ENCODE data around the gene PDE7B. TPM values are rescaled to one million over a fixed set of nuclear protein-coding genes. Genes with fewer than 3 reads are reported as not detected.

Gene PDE7B
- total RNA-seq, 1 experiment from 2014 or later, result 0.03 TPM

- in situ Hi-C loops (cut with HindIII; ENCODE audit: low pct_unique_long_range_greater_than_20kb, low sequenced_read_pairs) (no loop called here), intact Hi-C loops (cut with micrococcal nuclease; ENCODE audit: unreplicated experiment) (no loop called here)
- H3K4me3 ChIP-seq (ENCODE audit: low read depth in 2 of 2, low read length in 2 of 2), result no peak overlapping the region
- H3K27me3 ChIP-seq (ENCODE audit: control insufficient read depth, insufficient read depth, low read length), result no peaks in the 10 kb centered on the region
- no peak overlapping the region for H3K27ac ChIP-seq (ENCODE audit: low read length)
- TF ChIP-seq POLR2AphosphoS5 (IDR thresholded peaks at IDR 0.05; ENCODE audit: low read depth, low read length) (no peak), CTCF (IDR thresholded peaks at IDR 0.05) (no peak), REST (IDR thresholded peaks at IDR 0.05; ENCODE audit: insufficient read depth in 1 of 2, low read depth in 2 of 2, low read length in 1 of 2) (no peak), TCF7L2 (IDR thresholded peaks at IDR 0.05; ENCODE audit: low read depth, low read length) (no peak)
- H3K4me1 ChIP-seq (ENCODE audit: control insufficient read depth, insufficient read depth, low read length), result no peaks in the 10 kb centered on the region
- ATAC-seq (no peak), DNase-seq (ENCODE audit: low read depth, low spot score) (no peak)
- no peaks in the 10 kb centered on the region for H3K9me3 ChIP-seq (ENCODE audit: control insufficient read depth, insufficient read depth, low read depth, low read length)
- no peaks in the 10 kb centered on the region for H3K36me3 ChIP-seq (ENCODE audit: control insufficient read depth, insufficient read depth, low read length)
- POLR2A ChIA-PET, result no interaction called here
- CTCF ChIA-PET, result no interaction called here
- BruUV-seq (replicated peaks), result no TSS peak
These were observed 330.4 kb downstream of the PDE7B start for GRCh38 chr6:136181861-136182260.

GRCh38 chr6:136184738-136185137 lies 333.2 kb downstream of the PDE7B start:
- in situ Hi-C loops (cut with HindIII; ENCODE audit: low pct_unique_long_range_greater_than_20kb, low sequenced_read_pairs), result no loop called here
- intact Hi-C loops (cut with micrococcal nuclease; ENCODE audit: unreplicated experiment), result no loop called here
- H3K27me3 ChIP-seq (ENCODE audit: control insufficient read depth, insufficient read depth, low read length), result no peaks in the 10 kb centered on the region
- ChIA-PET POLR2A (interaction anchor here (0.6 kb wide), 1 partner anchor 137 kb away, joined by 3 read pairs; no protein-coding TSS in a partner anchor), CTCF (no interaction called here)
- no peak overlapping the region for H3K27ac ChIP-seq (ENCODE audit: low read length)
- TF ChIP-seq SIN3A (IDR thresholded peaks at IDR 0.05; ENCODE audit: borderline replicate concordance, insufficient read depth, low read depth, low read length) (no peak), REST (IDR thresholded peaks at IDR 0.05; ENCODE audit: insufficient read depth in 1 of 2, low read depth in 2 of 2, low read length in 1 of 2) (no peak), CTCF (IDR thresholded peaks at IDR 0.05) (no peak), TCF7L2 (IDR thresholded peaks at IDR 0.05; ENCODE audit: low read depth, low read length) (no peak), POLR2AphosphoS5 (IDR thresholded peaks at IDR 0.05; ENCODE audit: low read depth, low read length) (no peak)
- no peaks in the 10 kb centered on the region for H3K4me1 ChIP-seq (ENCODE audit: control insufficient read depth, insufficient read depth, low read length)
- ATAC-seq (no peak), DNase-seq (ENCODE audit: low read depth, low spot score) (no peak)
- no peaks in the 10 kb centered on the region for H3K9me3 ChIP-seq (ENCODE audit: control insufficient read depth, insufficient read depth, low read depth, low read length)
- H3K4me3 ChIP-seq (ENCODE audit: low read depth in 2 of 2, low read length in 2 of 2), result no peak overlapping the region
- no TSS peak for BruUV-seq (replicated peaks)
- H3K36me3 ChIP-seq (ENCODE audit: control insufficient read depth, insufficient read depth, low read length), result no peaks in the 10 kb centered on the region

Data from Panc1 (cell line).